Measurements from ENCODE around the gene NPR1. TPM values are rescaled to one million over a fixed set of nuclear protein-coding genes. Genes with fewer than 3 reads are reported as not detected.

The NPR1 gene
- polyA plus RNA-seq, 2 of the 4 experiments (the other 2 are of a cell fraction), result 0.39 to 1.9 TPM

- ChIA-PET POLR2A (interaction anchor here (0.8 to 5.1 kb wide), 3 partner anchors 12 to 74 kb away, joined by 6 to 48 read pairs (median 6); partner anchors contain the start of gene CHTOP), CTCF (interaction anchor here (1.0 to 6.3 kb wide), 7 partner anchors 9 to 137 kb away, joined by 3 to 35 read pairs (median 5); partner anchors contain the start of genes CHTOP, S100A1 and S100A13)
- no peak for TF ChIP-seq ELK1 (IDR thresholded peaks at IDR 0.05; ENCODE audit: low read depth, low read length)
- TF ChIP-seq POLR2AphosphoS2 (conservative IDR thresholded peaks at IDR 0.05; ENCODE audit: low read length), result peak; percentile 74; the same call in 1 of the 2 replicates
- no peak for FAIRE-seq
- no peak overlapping the region for H3K27ac ChIP-seq
- peaks cover 5% of the 10 kb centered on the region; the same call in 1 of the 3 replicates for H3K4me1 ChIP-seq
- no peaks in the 10 kb centered on the region for H3K9me3 ChIP-seq
- ATAC-seq, result peak; percentile 2 to 11; a peak in 4 of 6 replicates
- H3K4me2 ChIP-seq, result no peak overlapping the region
- no peak for DNase-seq (ENCODE audit: low read depth in 1 of 2, low spot score in 1 of 2)
- 96% methylated on average over 5 of the region's 5 CpGs for WGBS (ENCODE audit: missing lambda C conversion rate)
- no peak overlapping the region for H3K4me3 ChIP-seq
These were observed 31.7 kb upstream of the NPR1 start for GRCh38 chr1:153646672-153647345.

GRCh38 chr1:153647346-153647714 is 31.2 kb upstream of the NPR1 start:
- 72% methylated on average over 2 of the region's 2 CpGs for WGBS (ENCODE audit: missing lambda C conversion rate)
- CTCF ChIA-PET, result interaction anchor here (1.0 to 6.3 kb wide), 8 partner anchors 9 to 138 kb away, joined by 3 to 35 read pairs (median 5); partner anchors contain the start of genes CHTOP, S100A1 and S100A13
- Histone ChIP-seq H3K4me3 (no peak overlapping the region), H3K4me1 (peaks cover 5% of the 10 kb centered on the region; the same call in 1 of the 3 replicates), H3K9me3 (no peaks in the 10 kb centered on the region), H3K4me2 (no peak overlapping the region), H3K27ac (no peak overlapping the region)
- DNase-seq (ENCODE audit: low read depth in 1 of 2, low spot score in 1 of 2) (peak in 1 of 2 experiments; percentile 17), FAIRE-seq (no peak), ATAC-seq (peak; percentile 19; a peak in 4 of 6 replicates)
- TF ChIP-seq POLR2AphosphoS2 (conservative IDR thresholded peaks at IDR 0.05; ENCODE audit: low read length), result peak; percentile 31; the same call in 1 of the 2 replicates
- TF ChIP-seq RCOR1 (IDR thresholded peaks at IDR 0.05; ENCODE audit: low read depth, low read length), result no peak
- peak; percentile 9 for TF ChIP-seq CHD2 (IDR thresholded peaks at IDR 0.05; ENCODE audit: low read length, partially characterized antibody)
- no peak for TF ChIP-seq KDM5A (IDR thresholded peaks at IDR 0.05)
- 0 out of 2 replicates have a peak, but pooled peaks have one; percentile 20 for TF ChIP-seq HOXB5 (CRISPR knock-in tag; IDR thresholded peaks at IDR 0.05)
- TF ChIP-seq GATA3 (IDR thresholded peaks at IDR 0.05; ENCODE audit: borderline replicate concordance), result no peak
- no peak for TF ChIP-seq HOXB13 (CRISPR knock-in tag; IDR thresholded peaks at IDR 0.05; ENCODE audit: low read depth)
- 0 out of 5 replicates have a peak, but pooled peaks of 1 of the 2 experiments have one; percentile 27 for TF ChIP-seq JUN (IDR thresholded peaks at IDR 0.05)
- POLR2A ChIA-PET, result interaction anchor here (0.8 to 5.1 kb wide), 7 partner anchors 9 to 75 kb away, joined by 3 to 48 read pairs (median 4); partner anchors contain the start of genes CHTOP, ILF2 and S100A13

DNA sequence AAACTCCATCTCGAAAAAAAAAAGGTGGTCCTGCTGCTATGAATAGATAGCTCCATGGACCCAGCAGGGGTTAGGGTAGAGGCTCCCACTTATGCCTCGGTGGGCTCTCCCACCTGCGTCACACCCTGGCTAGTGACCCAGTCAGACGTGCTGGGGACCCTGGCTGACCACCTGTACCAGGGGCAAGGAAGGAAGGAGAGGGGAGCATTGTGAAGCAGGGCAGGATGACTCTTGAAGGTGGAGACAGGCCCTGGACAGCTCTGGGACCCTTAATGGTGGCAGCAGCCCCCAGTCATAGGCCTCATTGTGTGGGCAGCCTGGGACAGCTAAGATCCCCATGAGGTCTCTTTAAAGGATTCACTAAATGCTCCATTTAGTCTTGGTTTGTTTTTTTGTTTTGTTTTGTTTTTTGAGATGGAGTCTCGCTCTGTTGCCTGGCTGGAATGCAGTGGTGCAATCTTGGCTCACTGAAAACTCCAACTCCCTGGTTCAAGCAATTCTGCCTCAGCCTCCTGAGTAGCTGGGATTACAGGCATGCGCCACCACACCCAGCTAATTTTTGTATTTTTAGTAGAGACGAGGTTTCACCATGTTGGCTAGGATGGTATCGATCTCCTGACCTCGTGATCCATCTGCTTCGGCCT is 30.4 kb upstream of the NPR1 start:
- Histone ChIP-seq H3K27ac (no peak overlapping the region), H3K9me3 (no peaks in the 10 kb centered on the region), H3K4me2 (no peak overlapping the region), H3K4me1 (peaks cover 11% of the 10 kb centered on the region; the same call in 2 of the 3 replicates), H3K4me3 (no peak overlapping the region)
- 84% methylated on average over 10 of the region's 10 CpGs for WGBS (ENCODE audit: missing lambda C conversion rate)
- DNase-seq (ENCODE audit: low read depth in 1 of 2, low spot score in 1 of 2) (no peak), ATAC-seq (peak in 1 of 2 experiments; percentile 38; a peak in 3 of 6 replicates), FAIRE-seq (no peak)
- POLR2A ChIA-PET, result interaction anchor here (0.8 to 1.6 kb wide), 7 partner anchors 8 to 76 kb away, joined by 3 to 11 read pairs (median 4); partner anchors contain the start of genes CHTOP, ILF2 and S100A13
- TF ChIP-seq CHD4 (IDR thresholded peaks at IDR 0.05; ENCODE audit: borderline replicate concordance) (no peak), FOSB (CRISPR knock-in tag; IDR thresholded peaks at IDR 0.05) (0 out of 2 replicates have a peak, but pooled peaks have one; percentile 38)
- CTCF ChIA-PET, result interaction anchor here (0.6 to 6.3 kb wide), 11 partner anchors 8 to 480 kb away, joined by 3 to 35 read pairs (median 4); partner anchors contain the start of genes CHTOP, S100A1 and S100A13

GRCh38 chr1:153649137-153649862 is 29.2 kb upstream of the NPR1 start:
- WGBS (ENCODE audit: missing lambda C conversion rate), result 59% methylated on average over 3 of the region's 3 CpGs
- CTCF ChIA-PET, result interaction anchor here (0.6 to 6.3 kb wide), 11 partner anchors 10 to 298 kb away, joined by 3 to 35 read pairs (median 4); partner anchors contain the start of genes NPR1 and SNAPIN
- H3K4me3 ChIP-seq, result no peak overlapping the region
- H3K4me2 ChIP-seq, result no peak overlapping the region
- POLR2A ChIA-PET, result interaction anchor here (0.6 to 1.6 kb wide), 4 partner anchors 15 to 81 kb away, joined by 3 to 11 read pairs (median 3); partner anchors contain the start of gene CHTOP
- FAIRE-seq (no peak), ATAC-seq (peak; percentile 51 to 55), DNase-seq (ENCODE audit: low read depth in 1 of 2, low spot score in 1 of 2) (no peak)
- no peaks in the 10 kb centered on the region for H3K9me3 ChIP-seq
- H3K27ac ChIP-seq, result no peak overlapping the region
- peaks cover 6% of the 10 kb centered on the region; the same call in 1 of the 3 replicates for H3K4me1 ChIP-seq
- TF ChIP-seq EHMT2 (IDR thresholded peaks at IDR 0.05; ENCODE audit: low read depth), result no peak
- TF ChIP-seq, protein P1, sequence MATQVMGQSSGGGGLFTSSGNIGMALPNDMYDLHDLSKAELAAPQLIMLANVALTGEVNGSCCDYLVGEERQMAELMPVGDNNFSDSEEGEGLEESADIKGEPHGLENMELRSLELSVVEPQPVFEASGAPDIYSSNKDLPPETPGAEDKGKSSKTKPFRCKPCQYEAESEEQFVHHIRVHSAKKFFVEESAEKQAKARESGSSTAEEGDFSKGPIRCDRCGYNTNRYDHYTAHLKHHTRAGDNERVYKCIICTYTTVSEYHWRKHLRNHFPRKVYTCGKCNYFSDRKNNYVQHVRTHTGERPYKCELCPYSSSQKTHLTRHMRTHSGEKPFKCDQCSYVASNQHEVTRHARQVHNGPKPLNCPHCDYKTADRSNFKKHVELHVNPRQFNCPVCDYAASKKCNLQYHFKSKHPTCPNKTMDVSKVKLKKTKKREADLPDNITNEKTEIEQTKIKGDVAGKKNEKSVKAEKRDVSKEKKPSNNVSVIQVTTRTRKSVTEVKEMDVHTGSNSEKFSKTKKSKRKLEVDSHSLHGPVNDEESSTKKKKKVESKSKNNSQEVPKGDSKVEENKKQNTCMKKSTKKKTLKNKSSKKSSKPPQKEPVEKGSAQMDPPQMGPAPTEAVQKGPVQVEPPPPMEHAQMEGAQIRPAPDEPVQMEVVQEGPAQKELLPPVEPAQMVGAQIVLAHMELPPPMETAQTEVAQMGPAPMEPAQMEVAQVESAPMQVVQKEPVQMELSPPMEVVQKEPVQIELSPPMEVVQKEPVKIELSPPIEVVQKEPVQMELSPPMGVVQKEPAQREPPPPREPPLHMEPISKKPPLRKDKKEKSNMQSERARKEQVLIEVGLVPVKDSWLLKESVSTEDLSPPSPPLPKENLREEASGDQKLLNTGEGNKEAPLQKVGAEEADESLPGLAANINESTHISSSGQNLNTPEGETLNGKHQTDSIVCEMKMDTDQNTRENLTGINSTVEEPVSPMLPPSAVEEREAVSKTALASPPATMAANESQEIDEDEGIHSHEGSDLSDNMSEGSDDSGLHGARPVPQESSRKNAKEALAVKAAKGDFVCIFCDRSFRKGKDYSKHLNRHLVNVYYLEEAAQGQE (IDR thresholded peaks at IDR 0.05), result no peak
- TF ChIP-seq NFE2L2 (conservative IDR thresholded peaks at IDR 0.05; ENCODE audit: low read length), result no peak
- no peak for TF ChIP-seq HEYL (CRISPR knock-in tag; IDR thresholded peaks at IDR 0.05)
